HepG2 (cell line): ENCODE results near the gene MBD3L2B. TPM values are rescaled to one million over a fixed set of nuclear protein-coding genes. Genes with fewer than 3 reads are reported as not detected.
A peak's percentile ranks its signal among the peaks of the same experiment; 100 is the strongest.

Experiments used
- ERF ChIP-seq: IDR thresholded peaks from 2 replicates; pipeline ENCODE4 v1.6.1; 2018; ENCODE audit warnings: missing biosample characterization, missing genetic modification reagents
- MAZ ChIP-seq, 2 experiments: sonication (generic) in 1 of 2; formaldehyde crosslinking in 1 of 2; IDR thresholded peaks; 2 replicates each; pipeline versions ENCODE4 v1.5.0 to v1.6.1; 2012 to 2020; ENCODE audit warnings: low read depth in 2 of 2, mild to moderate bottlenecking in 2 of 2, borderline replicate concordance in 1 of 2, improper control_type of control experiment in 1 of 2, low read length in 1 of 2, missing genetic modification reagents in 1 of 2, moderate library complexity in 1 of 2
- MEF2D ChIP-seq: sonication (generic); formaldehyde crosslinking; IDR thresholded peaks from 2 replicates; pipeline ENCODE4 v1.5.1; 2020; ENCODE audit warnings: mild to moderate bottlenecking, missing genetic modification reagents
- NFKB2 ChIP-seq: sonication (generic); formaldehyde crosslinking; IDR thresholded peaks from 2 replicates; pipeline ENCODE4 v1.4.0; 2020; ENCODE audit warnings: missing genetic modification reagents, borderline replicate concordance
- SP1 ChIP-seq, 2 experiments: fragments of 450-650 bp in 1 of 2; sonication (generic) in 1 of 2; formaldehyde crosslinking in 1 of 2; IDR thresholded peaks; 2 replicates each; pipeline versions ENCODE4 v1.4.0 to v1.6.1; 2016 to 2020; ENCODE audit warnings: missing genetic modification reagents in 1 of 2
- ZBTB7B ChIP-seq: sonication (generic); formaldehyde crosslinking; IDR thresholded peaks from 2 replicates; pipeline ENCODE4 v1.4.0; 2020; ENCODE audit warnings: missing genetic modification reagents
- ZNF264 ChIP-seq: sonication (generic); formaldehyde crosslinking; IDR thresholded peaks from 2 replicates; pipeline ENCODE4 v1.4.0; 2020; ENCODE audit warnings: missing genetic modification reagents
- ZNF546 ChIP-seq: sonication (generic); formaldehyde crosslinking; conservative IDR thresholded peaks from 2 replicates; pipeline ENCODE4 v1.8.1; 2023; ENCODE audit warnings: mild to moderate bottlenecking, missing genetic modification reagents
- ZNF737 ChIP-seq: sonication (generic); formaldehyde crosslinking; IDR thresholded peaks from 2 replicates; pipeline ENCODE4 v1.5.0; 2020; ENCODE audit warnings: missing genetic modification reagents, mild to moderate bottlenecking, borderline replicate concordance
- ZSCAN20 ChIP-seq: sonication (generic); formaldehyde crosslinking; IDR thresholded peaks from 2 replicates; pipeline ENCODE4 v1.4.0; 2020; ENCODE audit warnings: missing genetic modification reagents, mild to moderate bottlenecking, borderline replicate concordance
- ZSCAN30 ChIP-seq: sonication (generic); formaldehyde crosslinking; IDR thresholded peaks from 2 replicates; pipeline ENCODE4 v1.5.0; 2020; ENCODE audit warnings: mild to moderate bottlenecking, missing genetic modification reagents
- polyA plus RNA-seq, 8 experiments: library from polyadenylated mRNA; depleted of rRNA in 3 of 8; stranded (reverse) in 7 of 8; unstranded in 1 of 8; fragments of >200 nt; fragmentation: Illumina TruSeq in 4 of 8; extraction: Trizol in 4 of 8; gene quantifications; 2 replicates each; pipeline versions ENCODE4 v1.2.1 to v1.2.3, GENCODE V29; 2011 to 2016; ENCODE audit warnings: low read depth in 4 of 8, missing spikeins in 1 of 8, mixed read lengths in 1 of 8; ENCODE audit not compliant: insufficient read depth in 1 of 8
- total RNA-seq, 5 experiments: library from RNA; depleted of rRNA; stranded (reverse); fragments of >200 nt; fragmentation: Illumina TruSeq; extraction: Trizol; gene quantifications; 2 replicates each; pipeline ENCODE4 v1.2.3, GENCODE V29; 2016; ENCODE audit warnings: low read depth in 1 of 5
- TF ChIP-seq, protein P1 (sequence below): sonication (generic); formaldehyde crosslinking; IDR thresholded peaks from 2 replicates; pipeline ENCODE4 v1.4.0; 2020; ENCODE audit warnings: missing genetic modification reagents
- TF ChIP-seq, protein P2 (sequence below): sonication (generic); formaldehyde crosslinking; IDR thresholded peaks from 2 replicates; pipeline ENCODE4 v1.4.0; 2020; ENCODE audit warnings: missing genetic modification reagents
- TF ChIP-seq, protein P3 (sequence below): sonication (generic); formaldehyde crosslinking; IDR thresholded peaks from 2 replicates; pipeline ENCODE4 v1.4.0; 2020; ENCODE audit warnings: missing genetic modification reagents
- TF ChIP-seq, protein P4 (sequence below): IDR thresholded peaks from 2 replicates; pipeline ENCODE4 v1.6.1; 2016; ENCODE audit warnings: mild to moderate bottlenecking

Gene MBD3L2B
- total and polyA plus RNA-seq, 2 of the 13 experiments (the other 11 are each of a cell fraction or from before 2014, with no cell fraction given), result not detected

DNA sequence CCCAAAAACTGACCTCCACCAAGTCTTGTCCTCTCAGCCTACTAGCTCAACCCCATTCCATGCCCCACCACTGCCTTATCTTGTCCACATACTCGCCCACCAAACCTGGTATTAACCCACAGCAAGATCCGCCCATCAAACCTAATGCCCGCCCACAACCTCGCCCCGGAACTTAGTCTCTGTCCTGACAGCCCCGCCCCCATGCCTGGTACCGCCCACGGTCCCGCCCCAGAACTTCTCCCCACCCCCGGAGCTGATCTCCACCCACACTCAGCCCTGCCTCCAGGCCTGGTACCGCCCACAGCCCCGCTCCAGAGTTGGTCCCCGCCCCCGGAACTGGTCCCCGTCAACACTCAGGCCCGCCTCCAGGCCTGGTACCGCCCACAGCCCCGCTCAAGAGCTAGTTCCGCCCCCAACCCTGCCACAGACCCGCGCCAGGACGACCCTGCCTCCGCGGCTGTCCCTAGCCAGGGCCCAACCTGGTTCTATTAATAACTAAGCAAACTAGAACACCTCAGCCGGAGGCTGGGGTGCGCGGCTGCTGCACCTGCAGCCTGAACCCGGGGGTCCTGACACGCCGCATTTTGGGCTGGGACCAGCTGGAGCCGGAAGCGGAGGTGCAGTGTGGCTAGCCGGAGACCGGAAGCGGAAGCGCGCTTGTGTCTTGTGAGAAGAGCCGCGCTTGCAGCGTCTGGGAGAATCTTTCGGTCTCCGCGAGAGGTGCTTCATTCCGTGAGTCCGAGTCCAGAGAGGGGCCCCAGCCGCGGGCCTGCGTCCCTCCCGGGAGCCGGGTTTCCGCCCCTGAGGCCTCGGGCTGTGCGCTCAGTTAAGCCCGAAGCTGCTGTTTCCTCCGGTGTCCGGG is 48.0 kb upstream of the MBD3L2B start, which contains the start of gene ZNF557 (continued):
- TF ChIP-seq, protein P1, sequence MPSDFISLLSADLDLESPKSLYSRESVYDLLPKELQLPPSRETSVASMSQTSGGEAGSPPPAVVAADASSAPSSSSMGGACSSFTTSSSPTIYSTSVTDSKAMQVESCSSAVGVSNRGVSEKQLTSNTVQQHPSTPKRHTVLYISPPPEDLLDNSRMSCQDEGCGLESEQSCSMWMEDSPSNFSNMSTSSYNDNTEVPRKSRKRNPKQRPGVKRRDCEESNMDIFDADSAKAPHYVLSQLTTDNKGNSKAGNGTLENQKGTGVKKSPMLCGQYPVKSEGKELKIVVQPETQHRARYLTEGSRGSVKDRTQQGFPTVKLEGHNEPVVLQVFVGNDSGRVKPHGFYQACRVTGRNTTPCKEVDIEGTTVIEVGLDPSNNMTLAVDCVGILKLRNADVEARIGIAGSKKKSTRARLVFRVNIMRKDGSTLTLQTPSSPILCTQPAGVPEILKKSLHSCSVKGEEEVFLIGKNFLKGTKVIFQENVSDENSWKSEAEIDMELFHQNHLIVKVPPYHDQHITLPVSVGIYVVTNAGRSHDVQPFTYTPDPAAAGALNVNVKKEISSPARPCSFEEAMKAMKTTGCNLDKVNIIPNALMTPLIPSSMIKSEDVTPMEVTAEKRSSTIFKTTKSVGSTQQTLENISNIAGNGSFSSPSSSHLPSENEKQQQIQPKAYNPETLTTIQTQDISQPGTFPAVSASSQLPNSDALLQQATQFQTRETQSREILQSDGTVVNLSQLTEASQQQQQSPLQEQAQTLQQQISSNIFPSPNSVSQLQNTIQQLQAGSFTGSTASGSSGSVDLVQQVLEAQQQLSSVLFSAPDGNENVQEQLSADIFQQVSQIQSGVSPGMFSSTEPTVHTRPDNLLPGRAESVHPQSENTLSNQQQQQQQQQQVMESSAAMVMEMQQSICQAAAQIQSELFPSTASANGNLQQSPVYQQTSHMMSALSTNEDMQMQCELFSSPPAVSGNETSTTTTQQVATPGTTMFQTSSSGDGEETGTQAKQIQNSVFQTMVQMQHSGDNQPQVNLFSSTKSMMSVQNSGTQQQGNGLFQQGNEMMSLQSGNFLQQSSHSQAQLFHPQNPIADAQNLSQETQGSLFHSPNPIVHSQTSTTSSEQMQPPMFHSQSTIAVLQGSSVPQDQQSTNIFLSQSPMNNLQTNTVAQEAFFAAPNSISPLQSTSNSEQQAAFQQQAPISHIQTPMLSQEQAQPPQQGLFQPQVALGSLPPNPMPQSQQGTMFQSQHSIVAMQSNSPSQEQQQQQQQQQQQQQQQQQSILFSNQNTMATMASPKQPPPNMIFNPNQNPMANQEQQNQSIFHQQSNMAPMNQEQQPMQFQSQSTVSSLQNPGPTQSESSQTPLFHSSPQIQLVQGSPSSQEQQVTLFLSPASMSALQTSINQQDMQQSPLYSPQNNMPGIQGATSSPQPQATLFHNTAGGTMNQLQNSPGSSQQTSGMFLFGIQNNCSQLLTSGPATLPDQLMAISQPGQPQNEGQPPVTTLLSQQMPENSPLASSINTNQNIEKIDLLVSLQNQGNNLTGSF (CRISPR knock-in tag), result no peak
- TF ChIP-seq ZNF737 (CRISPR knock-in tag) (no peak), MAZ (IDR thresholded peaks at IDR 0.05; ENCODE audit: borderline replicate concordance, low read depth, low read length) (peak; percentile 78; the same call in 1 of the 2 replicates), MAZ (CRISPR knock-in tag; IDR thresholded peaks at IDR 0.05; ENCODE audit: low read depth) (peak; percentile 54), ZNF264 (CRISPR knock-in tag) (0 out of 2 replicates have a peak, but pooled peaks have one; percentile 27), MEF2D (CRISPR knock-in tag) (peak; percentile 60), NFKB2 (peak; percentile 62; the same call in 1 of the 2 replicates), ZSCAN20 (CRISPR knock-in tag) (no peak), ZSCAN30 (CRISPR knock-in tag) (no peak), ERF (CRISPR knock-in tag) (no peak), ZBTB7B (CRISPR knock-in tag) (no peak; the same call in 1 of the 2 replicates), ZNF546 (CRISPR knock-in tag) (no peak), SP1 (IDR thresholded peaks at IDR 0.05) (peak; percentile 20; the same call in 1 of the 2 replicates), SP1 (CRISPR knock-in tag; IDR thresholded peaks at IDR 0.05) (peak; percentile 47)
- TF ChIP-seq, protein P2, sequence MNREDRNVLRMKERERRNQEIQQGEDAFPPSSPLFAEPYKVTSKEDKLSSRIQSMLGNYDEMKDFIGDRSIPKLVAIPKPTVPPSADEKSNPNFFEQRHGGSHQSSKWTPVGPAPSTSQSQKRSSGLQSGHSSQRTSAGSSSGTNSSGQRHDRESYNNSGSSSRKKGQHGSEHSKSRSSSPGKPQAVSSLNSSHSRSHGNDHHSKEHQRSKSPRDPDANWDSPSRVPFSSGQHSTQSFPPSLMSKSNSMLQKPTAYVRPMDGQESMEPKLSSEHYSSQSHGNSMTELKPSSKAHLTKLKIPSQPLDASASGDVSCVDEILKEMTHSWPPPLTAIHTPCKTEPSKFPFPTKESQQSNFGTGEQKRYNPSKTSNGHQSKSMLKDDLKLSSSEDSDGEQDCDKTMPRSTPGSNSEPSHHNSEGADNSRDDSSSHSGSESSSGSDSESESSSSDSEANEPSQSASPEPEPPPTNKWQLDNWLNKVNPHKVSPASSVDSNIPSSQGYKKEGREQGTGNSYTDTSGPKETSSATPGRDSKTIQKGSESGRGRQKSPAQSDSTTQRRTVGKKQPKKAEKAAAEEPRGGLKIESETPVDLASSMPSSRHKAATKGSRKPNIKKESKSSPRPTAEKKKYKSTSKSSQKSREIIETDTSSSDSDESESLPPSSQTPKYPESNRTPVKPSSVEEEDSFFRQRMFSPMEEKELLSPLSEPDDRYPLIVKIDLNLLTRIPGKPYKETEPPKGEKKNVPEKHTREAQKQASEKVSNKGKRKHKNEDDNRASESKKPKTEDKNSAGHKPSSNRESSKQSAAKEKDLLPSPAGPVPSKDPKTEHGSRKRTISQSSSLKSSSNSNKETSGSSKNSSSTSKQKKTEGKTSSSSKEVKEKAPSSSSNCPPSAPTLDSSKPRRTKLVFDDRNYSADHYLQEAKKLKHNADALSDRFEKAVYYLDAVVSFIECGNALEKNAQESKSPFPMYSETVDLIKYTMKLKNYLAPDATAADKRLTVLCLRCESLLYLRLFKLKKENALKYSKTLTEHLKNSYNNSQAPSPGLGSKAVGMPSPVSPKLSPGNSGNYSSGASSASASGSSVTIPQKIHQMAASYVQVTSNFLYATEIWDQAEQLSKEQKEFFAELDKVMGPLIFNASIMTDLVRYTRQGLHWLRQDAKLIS (CRISPR knock-in tag), result no peak
- TF ChIP-seq, protein P3, sequence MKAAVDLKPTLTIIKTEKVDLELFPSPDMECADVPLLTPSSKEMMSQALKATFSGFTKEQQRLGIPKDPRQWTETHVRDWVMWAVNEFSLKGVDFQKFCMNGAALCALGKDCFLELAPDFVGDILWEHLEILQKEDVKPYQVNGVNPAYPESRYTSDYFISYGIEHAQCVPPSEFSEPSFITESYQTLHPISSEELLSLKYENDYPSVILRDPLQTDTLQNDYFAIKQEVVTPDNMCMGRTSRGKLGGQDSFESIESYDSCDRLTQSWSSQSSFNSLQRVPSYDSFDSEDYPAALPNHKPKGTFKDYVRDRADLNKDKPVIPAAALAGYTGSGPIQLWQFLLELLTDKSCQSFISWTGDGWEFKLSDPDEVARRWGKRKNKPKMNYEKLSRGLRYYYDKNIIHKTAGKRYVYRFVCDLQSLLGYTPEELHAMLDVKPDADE, result no peak
- TF ChIP-seq, protein P4, sequence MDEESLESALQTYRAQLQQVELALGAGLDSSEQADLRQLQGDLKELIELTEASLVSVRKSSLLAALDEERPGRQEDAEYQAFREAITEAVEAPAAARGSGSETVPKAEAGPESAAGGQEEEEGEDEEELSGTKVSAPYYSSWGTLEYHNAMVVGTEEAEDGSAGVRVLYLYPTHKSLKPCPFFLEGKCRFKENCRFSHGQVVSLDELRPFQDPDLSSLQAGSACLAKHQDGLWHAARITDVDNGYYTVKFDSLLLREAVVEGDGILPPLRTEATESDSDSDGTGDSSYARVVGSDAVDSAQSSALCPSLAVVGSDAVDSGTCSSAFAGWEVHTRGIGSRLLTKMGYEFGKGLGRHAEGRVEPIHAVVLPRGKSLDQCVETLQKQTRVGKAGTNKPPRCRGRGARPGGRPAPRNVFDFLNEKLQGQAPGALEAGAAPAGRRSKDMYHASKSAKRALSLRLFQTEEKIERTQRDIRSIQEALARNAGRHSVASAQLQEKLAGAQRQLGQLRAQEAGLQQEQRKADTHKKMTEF (CRISPR knock-in tag), result peak; percentile 74
